Spleen (tissue), 7 donors: ENCODE data around the gene RNF208.

Experiments used
- POLR2A ChIP-seq, 3 donors: fragments of 450-650 bp; IDR thresholded peaks; one replicate each; pipeline ENCODE4 v1.5.1; 2017; ENCODE audit warnings: antibody characterized with exemption in 3 of 3, mild to moderate bottlenecking in 1 of 3
- POLR2AphosphoS5 ChIP-seq, 3 donors: sonication (generic); formaldehyde crosslinking; IDR thresholded peaks; one replicate each; pipeline ENCODE4 v1.5.1; 2017; ENCODE audit warnings: antibody characterized with exemption in 3 of 3
- TF ChIP-seq, protein P1 (sequence below), 11 experiments: fragments of 200-600 bp in 7 of 11; fragments of 450-650 bp in 4 of 11; sonication (generic) in 4 of 11; IDR thresholded peaks in 8 of 11; conservative IDR thresholded peaks in 3 of 11; 1 replicate in 7 of 11; 2 replicates in 4 of 11; pipeline versions ENCODE4 v1.4.0 to v1.8.0; 2016 to 2021; ENCODE audit warnings: antibody characterized with exemption in 11 of 11, inconsistent platforms in 4 of 11, mild to moderate bottlenecking in 1 of 11
- donor health status: DM: no; HTN: no; CAD: no; lungs with moderate emphysema.
- donor health status: DM: no; HTN: no; CAD: no.
- donor health status: DM: no; HTN: no; CAD: no.

DNA sequence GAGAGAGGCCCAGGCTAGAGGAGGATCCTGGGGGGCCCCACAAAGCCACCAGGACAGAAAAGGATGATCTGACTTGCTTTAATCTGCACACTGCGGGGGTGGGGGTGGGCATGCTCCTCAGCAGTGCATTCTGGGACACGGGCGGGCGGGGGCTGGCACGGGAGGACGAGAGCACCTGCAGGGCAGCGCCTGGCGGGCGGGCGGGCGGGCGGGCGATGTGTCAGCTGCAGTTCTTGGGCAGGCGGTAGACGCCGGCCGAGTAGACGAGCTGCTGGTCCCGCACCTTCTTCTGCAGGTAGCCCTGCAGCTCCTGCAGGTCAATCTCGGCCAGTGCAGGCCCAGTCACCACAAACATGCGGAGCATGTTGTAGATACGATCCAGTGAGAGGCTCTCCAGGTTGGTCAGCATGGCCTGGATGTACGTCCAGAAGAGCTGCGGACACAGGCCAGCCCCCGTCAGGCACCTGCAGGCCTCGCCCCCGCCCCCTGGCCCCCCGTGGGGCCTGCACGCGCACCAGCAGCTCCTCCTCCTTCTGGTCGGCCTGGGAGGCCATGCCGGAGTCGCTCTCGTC lies 47.2 kb downstream of the RNF208 start:
- no peak for TF ChIP-seq POLR2A (IDR thresholded peaks at IDR 0.05)
- TF ChIP-seq POLR2AphosphoS5 (IDR thresholded peaks at IDR 0.05), result no peak
- TF ChIP-seq, protein P1, sequence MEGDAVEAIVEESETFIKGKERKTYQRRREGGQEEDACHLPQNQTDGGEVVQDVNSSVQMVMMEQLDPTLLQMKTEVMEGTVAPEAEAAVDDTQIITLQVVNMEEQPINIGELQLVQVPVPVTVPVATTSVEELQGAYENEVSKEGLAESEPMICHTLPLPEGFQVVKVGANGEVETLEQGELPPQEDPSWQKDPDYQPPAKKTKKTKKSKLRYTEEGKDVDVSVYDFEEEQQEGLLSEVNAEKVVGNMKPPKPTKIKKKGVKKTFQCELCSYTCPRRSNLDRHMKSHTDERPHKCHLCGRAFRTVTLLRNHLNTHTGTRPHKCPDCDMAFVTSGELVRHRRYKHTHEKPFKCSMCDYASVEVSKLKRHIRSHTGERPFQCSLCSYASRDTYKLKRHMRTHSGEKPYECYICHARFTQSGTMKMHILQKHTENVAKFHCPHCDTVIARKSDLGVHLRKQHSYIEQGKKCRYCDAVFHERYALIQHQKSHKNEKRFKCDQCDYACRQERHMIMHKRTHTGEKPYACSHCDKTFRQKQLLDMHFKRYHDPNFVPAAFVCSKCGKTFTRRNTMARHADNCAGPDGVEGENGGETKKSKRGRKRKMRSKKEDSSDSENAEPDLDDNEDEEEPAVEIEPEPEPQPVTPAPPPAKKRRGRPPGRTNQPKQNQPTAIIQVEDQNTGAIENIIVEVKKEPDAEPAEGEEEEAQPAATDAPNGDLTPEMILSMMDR (IDR thresholded peaks at IDR 0.05 in 8 of 11, conservative IDR thresholded peaks at IDR 0.05 in 3 of 11), result no peak
